CD14-positive monocyte (primary cell): ENCODE measurements around the gene C16orf74. TPM values are rescaled to one million over a fixed set of nuclear protein-coding genes. Genes with fewer than 3 reads are reported as not detected.
A peak's percentile ranks its signal among the peaks of the same experiment; 100 is the strongest.

ENCODE experiments used
- DNase-seq, 3 donors: peaks; one replicate each; pipeline ENCODE4 v3.0.0-alpha.2; 2011 to 2022
- H2AFZ ChIP-seq: 2 replicates; pipeline ENCODE4 v1.6.0; 2012; ENCODE audit warnings: mild to moderate bottlenecking, low read depth, low read length, inconsistent platforms; ENCODE audit not compliant: insufficient read depth, poor library complexity, severe bottlenecking
- H3K27ac ChIP-seq, 2 donors: 1 replicate in 1 of 2; 2 replicates in 1 of 2; pipeline ENCODE4 v1.5.1; 2012 to 2013; ENCODE audit warnings: low read length in 2 of 2, control low read depth in 1 of 2, inconsistent platforms in 1 of 2, low read depth in 1 of 2, mild to moderate bottlenecking in 1 of 2
- H3K27me3 ChIP-seq, 2 donors: one replicate each; pipeline versions ENCODE4 v1.6.0 to v1.6.1; 2011 to 2013; ENCODE audit warnings: low read length in 2 of 2; ENCODE audit not compliant: control insufficient read depth in 2 of 2, insufficient read depth in 2 of 2
- H3K36me3 ChIP-seq, 2 donors: replicated peaks in 1 of 2; 1 replicate in 1 of 2; 2 replicates in 1 of 2; pipeline versions ENCODE4 v1.5.1 to v1.6.1; 2012 to 2013; ENCODE audit warnings: low read length in 2 of 2, control low read depth in 1 of 2, inconsistent platforms in 1 of 2, mild to moderate bottlenecking in 1 of 2; ENCODE audit not compliant: insufficient read depth in 2 of 2, control insufficient read depth in 1 of 2
- H3K4me1 ChIP-seq, 2 donors: 1 replicate in 1 of 2; 2 replicates in 1 of 2; pipeline versions ENCODE4 v1.5.1 to v1.6.1; 2012 to 2013; ENCODE audit warnings: low read length in 2 of 2, control low read depth in 1 of 2, inconsistent platforms in 1 of 2, mild to moderate bottlenecking in 1 of 2, moderate library complexity in 1 of 2; ENCODE audit not compliant: insufficient read depth in 2 of 2, control insufficient read depth in 1 of 2
- H3K4me2 ChIP-seq: replicated peaks from 2 replicates; pipeline ENCODE3; 2012; ENCODE audit warnings: low read length, moderate library complexity, mild to moderate bottlenecking; ENCODE audit not compliant: poor library complexity, severe bottlenecking; ENCODE audit errors: extremely low read depth
- H3K4me3 ChIP-seq, 3 experiments: fragments of 200-600 bp in 1 of 3; sonication (generic) in 1 of 3; replicated peaks in 1 of 3; 1 replicate in 2 of 3; 2 replicates in 1 of 3; pipeline ENCODE4 v1.5.1; 2011 to 2013; ENCODE audit warnings: low read length in 3 of 3, mild to moderate bottlenecking in 3 of 3, control low read depth in 2 of 3, low read depth in 2 of 3, inconsistent platforms in 1 of 3, moderate library complexity in 1 of 3
- H3K79me2 ChIP-seq: 2 replicates; pipeline ENCODE4 v1.6.0; 2012; ENCODE audit warnings: mild to moderate bottlenecking, control low read depth, inconsistent platforms, low read length, moderate library complexity; ENCODE audit not compliant: insufficient read depth
- H3K9ac ChIP-seq: 2 replicates; pipeline ENCODE4 v1.6.0; 2017; ENCODE audit warnings: low read length, mild to moderate bottlenecking; ENCODE audit not compliant: insufficient read depth, poor library complexity, severe bottlenecking
- H3K9me3 ChIP-seq, 2 donors: replicated peaks in 1 of 2; 1 replicate in 1 of 2; 2 replicates in 1 of 2; pipeline versions ENCODE4 v1.5.1 to v1.6.1; 2012 to 2013; ENCODE audit warnings: low read length in 2 of 2, control low read depth in 1 of 2; ENCODE audit not compliant: control insufficient read depth in 1 of 2, insufficient read depth in 1 of 2
- H4K20me1 ChIP-seq: 2 replicates; pipeline ENCODE4 v1.6.0; 2012; ENCODE audit warnings: mild to moderate bottlenecking, low read length, control low read depth, moderate library complexity; ENCODE audit not compliant: insufficient read depth
- H3K27ac Mint-ChIP-seq, 7 donors: one replicate each; pipeline ENCODE4 v1.8.0; 2020; ENCODE audit warnings: mild to moderate bottlenecking in 7 of 7, mixed read lengths in 7 of 7, moderate library complexity in 6 of 7, inconsistent platforms in 2 of 7
- H3K27me3 Mint-ChIP-seq, 3 donors: one replicate each; pipeline ENCODE4 v1.8.0; 2021 to 2022; ENCODE audit warnings: low read depth in 3 of 3, mild to moderate bottlenecking in 3 of 3, mixed read lengths in 3 of 3, moderate library complexity in 3 of 3, inconsistent platforms in 1 of 3
- H3K36me3 Mint-ChIP-seq, 2 donors: one replicate each; pipeline ENCODE4 v1.8.0; 2020; ENCODE audit warnings: mixed read lengths in 2 of 2, inconsistent platforms in 1 of 2, mild to moderate bottlenecking in 1 of 2
- H3K4me1 Mint-ChIP-seq: one replicate; pipeline ENCODE4 v1.8.0; 2020; ENCODE audit warnings: mild to moderate bottlenecking, mixed read lengths
- H3K4me3 Mint-ChIP-seq, 2 donors: one replicate each; pipeline ENCODE4 v1.8.0; 2020; ENCODE audit warnings: mild to moderate bottlenecking in 2 of 2, mixed read lengths in 2 of 2, moderate library complexity in 1 of 2
- H3K9me3 Mint-ChIP-seq, 7 donors: one replicate each; pipeline ENCODE4 v1.8.0; 2020 to 2022; ENCODE audit warnings: mixed read lengths in 7 of 7, mild to moderate bottlenecking in 6 of 7, moderate library complexity in 6 of 7, inconsistent platforms in 2 of 7
- CTCF ChIP-seq: fragments of 200-600 bp; IDR thresholded peaks from one replicate; pipeline ENCODE4 v1.8.0; 2022; ENCODE audit warnings: antibody characterized with exemption, mild to moderate bottlenecking
- WGBS: methylation state at CpG from one replicate; pipeline ENCODE4 v1.1.5; 2013; ENCODE audit warnings: missing lambda C conversion rate; ENCODE audit not compliant: insufficient coverage; 5-methylcytosine and 5-hydroxymethylcytosine counted together
- intact Hi-C, 2 donors: fragments of 100-400 bp; cut with micrococcal nuclease; formaldehyde crosslinking; loops; one replicate each; pipeline versions ENCODE4 v1.15.0 to v1.15.1; 2023
- polyA plus RNA-seq, 3 donors: library from polyadenylated mRNA; depleted of rRNA in 1 of 3; unstranded in 2 of 3; stranded (reverse) in 1 of 3; fragments of 300-500 nt in 2 of 3; fragments of >200 nt in 1 of 3; fragmentation: Illumina TruSeq in 2 of 3; gene quantifications; 1 replicate in 2 of 3; 2 replicates in 1 of 3; pipeline ENCODE4 v1.2.3, GENCODE V29; 2012 to 2021

Gene C16orf74
- polyA plus RNA-seq, 3 donors, result 11.3 to 26.6 (median 24.1) TPM

DNA sequence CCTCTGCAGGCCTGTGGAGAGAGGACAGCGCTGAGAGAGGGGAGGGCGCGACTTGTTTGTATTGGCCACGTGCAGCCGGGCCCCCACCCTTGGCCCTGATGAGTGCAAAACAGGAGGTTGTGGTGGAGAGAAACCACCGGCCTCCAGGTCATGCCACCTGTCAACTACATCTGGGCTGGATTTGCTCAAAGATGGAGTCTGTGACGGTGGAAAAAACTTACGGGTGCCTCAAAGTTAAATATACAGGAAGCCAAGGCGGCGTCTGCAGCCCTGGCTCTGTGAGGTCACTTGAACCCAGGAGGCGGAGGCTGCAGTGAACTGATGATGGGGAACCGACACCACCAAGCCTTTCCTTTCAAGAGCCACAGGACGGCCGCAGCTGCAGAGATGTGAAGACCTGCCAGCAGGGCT, 15.7 kb downstream of the C16orf74 start:
- Mint-ChIP-seq H3K27ac (peak overlapping the region in 3 of 7 donors; percentile 42 to 76 (median 73)), H3K27me3 (peaks cover 0 to 6% (median 0%) of the 10 kb centered on the region in 3 donors), H3K36me3 (peaks cover 2 to 6% of the 10 kb centered on the region in 2 donors), H3K4me3 (peak overlapping the region; percentile 64 to 75), H3K9me3 (peaks cover 0 to 2% (median 0%) of the 10 kb centered on the region in 7 donors), H3K4me1 (peaks cover 68% of the 10 kb centered on the region)
- WGBS, result 1% methylated on average over 11 of the region's 14 CpGs
- Histone ChIP-seq H3K4me3 (peak overlapping the region; percentile 7 to 72 (median 17)), H2AFZ (peak overlapping the region; percentile 84), H4K20me1 (no peaks in the 10 kb centered on the region), H3K4me1 (peaks cover 70 to 72% of the 10 kb centered on the region in 2 donors), H3K9me3 (no peaks in the 10 kb centered on the region), H3K4me2 (peak overlapping the region; percentile 82), H3K27ac (peak overlapping the region; percentile 79 to 83), H3K36me3 (no peaks in the 10 kb centered on the region), H3K27me3 (no peaks in the 10 kb centered on the region), H3K79me2 (peaks cover 38% of the 10 kb centered on the region), H3K9ac (peak overlapping the region; percentile 28)
- intact Hi-C loops, result loop anchor here in 1 of 2 donors (10.0 kb wide), 1 partner anchor 180 kb away; no protein-coding TSS in a partner anchor
- no peak for TF ChIP-seq CTCF
- peak; percentile 36 to 43 (median 38) for DNase-seq

GRCh38 chr16:85734311-85735017, 16.4 kb downstream of the C16orf74 start:
- Histone ChIP-seq H3K9me3 (no peaks in the 10 kb centered on the region), H3K4me3 (peak overlapping the region in 2 of 3 experiments; percentile 17 to 72), H3K79me2 (peaks cover 44% of the 10 kb centered on the region), H3K27me3 (no peaks in the 10 kb centered on the region), H2AFZ (peak overlapping the region; percentile 84), H4K20me1 (no peaks in the 10 kb centered on the region), H3K9ac (peak overlapping the region; percentile 28), H3K4me2 (peak overlapping the region; percentile 82), H3K27ac (peak overlapping the region; percentile 79 to 83), H3K36me3 (no peaks in the 10 kb centered on the region), H3K4me1 (peaks cover 78 to 80% of the 10 kb centered on the region in 2 donors)
- H3K27me3 Mint-ChIP-seq, result peaks cover 0 to 4% (median 0%) of the 10 kb centered on the region in 3 donors
- WGBS, result 76% methylated on average over 10 of the region's 10 CpGs
- intact Hi-C loops, result loop anchor here in 1 of 2 donors (10.0 kb wide), 1 partner anchor 180 kb away; no protein-coding TSS in a partner anchor
- peaks cover 0 to 2% (median 0%) of the 10 kb centered on the region in 7 donors for H3K9me3 Mint-ChIP-seq
- peak overlapping the region; percentile 75 to 90 for H3K4me3 Mint-ChIP-seq
- H3K36me3 Mint-ChIP-seq, result peaks cover 2 to 3% of the 10 kb centered on the region in 2 donors
- TF ChIP-seq CTCF, result no peak
- DNase-seq, result no peak
- H3K4me1 Mint-ChIP-seq, result peaks cover 75% of the 10 kb centered on the region
- peak overlapping the region in 6 of 7 donors; percentile 42 to 97 (median 96) for H3K27ac Mint-ChIP-seq
